Cardiac muscle cell (in vitro differentiated cells and primary cell): ENCODE results near the gene PGGHG. TPM values are rescaled to one million over a fixed set of nuclear protein-coding genes. Genes with fewer than 3 reads are reported as not detected.
A peak's percentile ranks its signal among the peaks of the same experiment; 100 is the strongest.

Experiments used
- DNase-seq, 2 donors: peaks; one replicate each; pipeline versions ENCODE4 v3.0.0 to v3.0.0-alpha.2; 2010 to 2017; ENCODE audit warnings: low read depth in 1 of 2, low spot score in 1 of 2
- H3K27ac ChIP-seq: fragments of 200-600 bp; sonication (generic); 2 replicates; pipeline ENCODE4 v1.5.1; 2016
- H3K27me3 ChIP-seq: fragments of 200-600 bp; sonication (generic); 2 replicates; pipeline ENCODE4 v1.6.0; 2016; ENCODE audit warnings: control low read depth
- H3K36me3 ChIP-seq: fragments of 200-600 bp; sonication (generic); 2 replicates; pipeline ENCODE4 v1.5.1; 2016; ENCODE audit warnings: control low read depth
- H3K4me1 ChIP-seq: fragments of 200-600 bp; sonication (generic); 2 replicates; pipeline ENCODE4 v1.8.1; 2017; ENCODE audit warnings: low read depth, mild to moderate bottlenecking, mixed run types
- H3K4me3 ChIP-seq: fragments of 200-600 bp; sonication (generic); 2 replicates; pipeline ENCODE4 v1.5.1; 2016; ENCODE audit warnings: mild to moderate bottlenecking
- H3K9me3 ChIP-seq: fragments of 200-600 bp; sonication (generic); 2 replicates; pipeline ENCODE4 v1.5.1; 2017; ENCODE audit warnings: low read depth, mild to moderate bottlenecking, control low read depth
- CTCF ChIP-seq: IDR thresholded peaks from 2 replicates; pipeline ENCODE4 v1.5.1; 2012; ENCODE audit warnings: low read depth, mild to moderate bottlenecking, low read length
- polyA plus RNA-seq: library from polyadenylated mRNA; unstranded; fragments of >200 nt; fragmentation: Nextera tagmentation; extraction: Ambion mirVana; gene quantifications from 2 replicates; pipeline ENCODE4 v1.2.1, GENCODE V29; 2016
- total RNA-seq: library from RNA; depleted of rRNA; stranded (reverse); fragments of >200 nt; gene quantifications from 2 replicates; pipeline ENCODE4 v1.2.3, GENCODE V29; 2016

The PGGHG gene
- 29.9 and 88.7 TPM in 2 replicates for total RNA-seq
- polyA plus RNA-seq = 33.1 and 42.4 TPM in 2 replicates

- Histone ChIP-seq H3K36me3 (no peaks in the 10 kb centered on the region), H3K9me3 (no peaks in the 10 kb centered on the region), H3K27ac (no peak within 1 kb of the TSS), H3K4me3 (peak within 1 kb of the TSS; percentile 72), H3K27me3 (peaks cover 16% of the 10 kb centered on the region), H3K4me1 (no peaks in the 10 kb centered on the region)
- TF ChIP-seq CTCF = no peak
- peak; percentile 50 to 78 for DNase-seq
These were observed at the start of gene PGGHG for GRCh38 chr11:288478-289397. Gene PGGHG (plus strand): TSS chr11:289126. CDS start chr11:289817, 691 bp downstream.

GRCh38 chr11:240315-240714, 48.6 kb upstream of the PGGHG start:
- Histone ChIP-seq H3K27me3 (no peaks in the 10 kb centered on the region), H3K36me3 (peaks cover 11% of the 10 kb centered on the region), H3K27ac (no peak overlapping the region), H3K4me3 (no peak overlapping the region), H3K9me3 (no peaks in the 10 kb centered on the region), H3K4me1 (peaks cover 7% of the 10 kb centered on the region)
- DNase-seq = no peak
- TF ChIP-seq CTCF = no peak

- DNase-seq = no peak
- H3K9me3 ChIP-seq = no peaks in the 10 kb centered on the region
- H3K4me1 ChIP-seq = peaks cover 7% of the 10 kb centered on the region
- H3K27ac ChIP-seq = no peak overlapping the region
- peaks cover 11% of the 10 kb centered on the region for H3K36me3 ChIP-seq
- TF ChIP-seq CTCF = no peak
- H3K27me3 ChIP-seq = no peaks in the 10 kb centered on the region
- no peak overlapping the region for H3K4me3 ChIP-seq
These were observed 47.3 kb upstream of the PGGHG start for GRCh38 chr11:241634-242033.

GRCh38 chr11:244376-244775, 44.5 kb upstream of the PGGHG start:
- H3K4me3 ChIP-seq = no peak overlapping the region
- no peak overlapping the region for H3K27ac ChIP-seq
- no peaks in the 10 kb centered on the region for H3K4me1 ChIP-seq
- no peak for DNase-seq
- no peak for TF ChIP-seq CTCF
- no peaks in the 10 kb centered on the region for H3K9me3 ChIP-seq
- no peaks in the 10 kb centered on the region for H3K27me3 ChIP-seq
- H3K36me3 ChIP-seq = peaks cover 35% of the 10 kb centered on the region

- Histone ChIP-seq H3K27ac (no peak overlapping the region), H3K27me3 (no peaks in the 10 kb centered on the region), H3K4me1 (no peaks in the 10 kb centered on the region), H3K4me3 (no peak overlapping the region), H3K9me3 (no peaks in the 10 kb centered on the region), H3K36me3 (peaks cover 58% of the 10 kb centered on the region)
- no peak for TF ChIP-seq CTCF
- DNase-seq = no peak
These were observed 39.9 kb upstream of the PGGHG start for GRCh38 chr11:249062-249461.
